Breast epithelium (tissue), 3 donors: ENCODE results near the gene SEL1L3.

Source experiments
- POLR2AphosphoS5 ChIP-seq, 3 donors: sonication (generic); formaldehyde crosslinking; IDR thresholded peaks; one replicate each; pipeline ENCODE4 v1.6.1; 2017; ENCODE audit warnings: antibody characterized with exemption in 3 of 3
- TF ChIP-seq, protein P1 (sequence below), 3 donors: fragments of 450-650 bp; IDR thresholded peaks; one replicate each; pipeline ENCODE4 v1.5.1; 2016 to 2017; ENCODE audit warnings: antibody characterized with exemption in 3 of 3, mild to moderate bottlenecking in 3 of 3, moderate library complexity in 3 of 3

DNA sequence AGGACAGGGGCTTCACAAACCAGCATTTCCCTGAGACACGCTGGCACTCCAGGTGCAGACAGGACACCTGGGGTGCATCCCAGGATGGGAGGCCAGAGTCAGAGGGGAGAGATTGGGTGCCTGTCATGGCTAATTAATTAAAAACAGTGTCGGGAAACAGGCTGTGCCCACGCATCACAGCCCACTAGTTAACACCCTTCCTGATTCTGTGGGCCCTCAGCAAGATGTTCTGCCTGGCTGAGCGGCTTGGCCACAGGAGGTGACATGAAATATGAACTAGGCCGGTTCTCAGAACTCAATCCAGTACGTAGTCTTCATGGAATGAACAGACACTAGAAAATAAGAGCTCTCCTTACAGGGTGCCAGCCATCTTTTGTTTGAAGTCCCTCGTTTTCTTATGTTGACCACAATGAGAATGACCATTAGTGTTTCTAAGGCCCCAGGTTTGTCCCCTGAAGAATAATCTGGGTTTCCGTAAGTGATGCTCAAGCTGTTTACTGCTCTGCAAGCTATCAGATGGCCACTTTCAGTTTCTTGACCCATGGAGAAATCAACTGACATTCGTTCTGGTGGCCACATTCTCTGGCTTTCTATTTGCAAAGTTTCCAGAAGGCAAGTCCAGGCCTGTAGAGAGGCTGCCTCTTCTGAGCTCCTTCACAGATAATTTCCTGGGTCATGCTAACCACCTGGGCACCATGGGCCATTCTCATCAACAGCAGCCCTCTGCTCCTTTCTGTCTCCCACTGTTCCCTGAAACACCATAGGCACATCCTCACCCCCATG, 134.9 kb downstream of the SEL1L3 start:
- TF ChIP-seq, protein P1, sequence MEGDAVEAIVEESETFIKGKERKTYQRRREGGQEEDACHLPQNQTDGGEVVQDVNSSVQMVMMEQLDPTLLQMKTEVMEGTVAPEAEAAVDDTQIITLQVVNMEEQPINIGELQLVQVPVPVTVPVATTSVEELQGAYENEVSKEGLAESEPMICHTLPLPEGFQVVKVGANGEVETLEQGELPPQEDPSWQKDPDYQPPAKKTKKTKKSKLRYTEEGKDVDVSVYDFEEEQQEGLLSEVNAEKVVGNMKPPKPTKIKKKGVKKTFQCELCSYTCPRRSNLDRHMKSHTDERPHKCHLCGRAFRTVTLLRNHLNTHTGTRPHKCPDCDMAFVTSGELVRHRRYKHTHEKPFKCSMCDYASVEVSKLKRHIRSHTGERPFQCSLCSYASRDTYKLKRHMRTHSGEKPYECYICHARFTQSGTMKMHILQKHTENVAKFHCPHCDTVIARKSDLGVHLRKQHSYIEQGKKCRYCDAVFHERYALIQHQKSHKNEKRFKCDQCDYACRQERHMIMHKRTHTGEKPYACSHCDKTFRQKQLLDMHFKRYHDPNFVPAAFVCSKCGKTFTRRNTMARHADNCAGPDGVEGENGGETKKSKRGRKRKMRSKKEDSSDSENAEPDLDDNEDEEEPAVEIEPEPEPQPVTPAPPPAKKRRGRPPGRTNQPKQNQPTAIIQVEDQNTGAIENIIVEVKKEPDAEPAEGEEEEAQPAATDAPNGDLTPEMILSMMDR (IDR thresholded peaks at IDR 0.05): no peak
- TF ChIP-seq POLR2AphosphoS5 (IDR thresholded peaks at IDR 0.05): no peak
